GM20000 (cell line): ENCODE results near the gene HSPG2.
"Not testable (repeated sequence)": the region's sequence is repeated elsewhere in the genome, so short reads cannot be mapped to it uniquely, and the experiment has no call there.

ENCODE experiments used
- DNase-seq: peaks from one replicate; pipeline ENCODE4 v3.0.0; 2012; ENCODE audit warnings: low spot score
- TF ChIP-seq, protein P1 (sequence below): IDR thresholded peaks from 2 replicates; pipeline ENCODE4 v1.5.1; 2012; ENCODE audit warnings: mild to moderate bottlenecking, control low read depth; ENCODE audit errors: extremely low read depth, missing control alignments

Gene HSPG2

DNA sequence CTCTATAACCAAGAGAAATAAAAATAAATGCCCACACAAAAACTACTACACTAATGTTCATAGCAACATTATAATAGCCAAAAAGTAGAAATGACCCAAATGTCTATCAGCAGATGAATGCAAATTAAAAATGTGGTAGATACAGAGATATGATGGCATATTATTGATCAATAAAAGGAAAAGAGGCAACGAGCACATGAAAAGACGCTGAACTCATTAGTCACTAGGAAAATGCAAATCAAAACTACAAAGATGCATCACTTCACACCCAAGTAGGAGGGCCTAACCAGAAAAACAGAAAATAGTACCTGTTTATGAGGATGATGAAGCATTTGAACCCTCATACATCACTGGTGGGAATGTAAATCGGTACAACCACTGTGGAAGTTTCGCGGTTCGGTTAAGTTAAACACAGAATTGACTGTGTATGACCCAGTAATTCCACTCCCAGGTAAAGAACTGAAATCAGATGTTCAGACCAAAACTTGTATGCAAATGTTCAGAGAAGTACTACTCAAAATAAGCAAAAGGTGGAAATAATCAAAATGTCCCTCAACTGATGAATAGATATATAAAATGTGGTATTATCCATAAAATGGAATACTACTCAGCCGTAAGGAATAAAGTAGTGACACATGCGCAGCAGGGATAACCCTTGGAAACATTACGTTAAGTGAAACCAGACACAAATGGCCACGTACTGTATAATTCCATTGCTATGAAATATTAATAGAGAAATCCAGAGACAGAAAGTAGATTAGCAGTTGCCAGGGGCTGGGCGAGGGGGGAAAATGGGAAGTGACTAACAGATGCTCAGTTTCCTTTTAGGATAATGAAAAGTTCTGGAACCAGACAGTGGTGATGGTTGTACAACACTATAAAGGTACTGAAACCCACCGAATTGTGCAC lies 157.2 kb downstream of the HSPG2 start:
- peak; percentile 38 for DNase-seq
- TF ChIP-seq, protein P1, sequence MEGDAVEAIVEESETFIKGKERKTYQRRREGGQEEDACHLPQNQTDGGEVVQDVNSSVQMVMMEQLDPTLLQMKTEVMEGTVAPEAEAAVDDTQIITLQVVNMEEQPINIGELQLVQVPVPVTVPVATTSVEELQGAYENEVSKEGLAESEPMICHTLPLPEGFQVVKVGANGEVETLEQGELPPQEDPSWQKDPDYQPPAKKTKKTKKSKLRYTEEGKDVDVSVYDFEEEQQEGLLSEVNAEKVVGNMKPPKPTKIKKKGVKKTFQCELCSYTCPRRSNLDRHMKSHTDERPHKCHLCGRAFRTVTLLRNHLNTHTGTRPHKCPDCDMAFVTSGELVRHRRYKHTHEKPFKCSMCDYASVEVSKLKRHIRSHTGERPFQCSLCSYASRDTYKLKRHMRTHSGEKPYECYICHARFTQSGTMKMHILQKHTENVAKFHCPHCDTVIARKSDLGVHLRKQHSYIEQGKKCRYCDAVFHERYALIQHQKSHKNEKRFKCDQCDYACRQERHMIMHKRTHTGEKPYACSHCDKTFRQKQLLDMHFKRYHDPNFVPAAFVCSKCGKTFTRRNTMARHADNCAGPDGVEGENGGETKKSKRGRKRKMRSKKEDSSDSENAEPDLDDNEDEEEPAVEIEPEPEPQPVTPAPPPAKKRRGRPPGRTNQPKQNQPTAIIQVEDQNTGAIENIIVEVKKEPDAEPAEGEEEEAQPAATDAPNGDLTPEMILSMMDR = no peak

DNA sequence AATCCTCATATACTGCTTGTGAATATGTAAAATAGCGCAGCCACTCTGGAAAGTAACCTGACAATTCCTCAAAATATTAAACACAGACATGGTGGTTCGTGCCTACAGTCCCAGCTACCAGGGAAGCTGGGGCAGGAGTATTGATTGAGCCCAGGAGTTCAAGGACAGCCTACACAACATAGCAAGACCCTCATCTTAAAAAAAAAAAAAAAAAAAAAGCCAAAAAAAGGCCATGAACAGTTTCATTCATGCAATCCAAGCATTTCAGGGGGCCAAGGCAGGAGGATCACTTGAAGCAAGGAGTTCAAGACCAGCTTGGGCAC lies 158.7 kb downstream of the HSPG2 start:
- TF ChIP-seq, protein P1 = no peak

GRCh38 chr1:21776925-21777324 lies 160.2 kb downstream of the HSPG2 start:
- not testable (repeated sequence) for DNase-seq

More for the DNA sequence above, 158.7 kb downstream of the HSPG2 start:
- DNase-seq = no peak

- no peak for DNase-seq
- TF ChIP-seq, protein P1 = no peak
Measured at GRCh38 chr1:21775985-21776562, 161.0 kb downstream of the HSPG2 start.

DNA sequence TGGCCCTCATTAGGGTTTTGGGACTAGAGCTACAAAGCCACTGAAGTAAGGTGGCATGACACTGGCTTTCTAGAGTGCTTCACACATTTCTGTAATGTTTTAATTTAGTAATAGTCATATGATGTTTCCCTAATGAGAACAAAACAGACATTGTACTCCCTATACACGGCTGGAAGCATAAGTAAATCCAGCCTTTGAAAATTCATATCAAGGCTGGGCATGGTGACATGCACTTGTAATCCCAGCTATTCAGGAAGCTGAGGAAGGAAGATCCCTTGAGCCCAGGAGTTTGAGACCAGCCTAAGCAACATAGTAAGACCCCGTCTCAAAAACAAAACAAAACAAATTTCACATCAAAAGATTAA lies 161.6 kb downstream of the HSPG2 start:
- TF ChIP-seq, protein P1 = no peak
- no peak for DNase-seq

GRCh38 chr1:21774835-21775549 lies 162.1 kb downstream of the HSPG2 start:
- TF ChIP-seq, protein P1 = no peak
- DNase-seq = no peak

DNA sequence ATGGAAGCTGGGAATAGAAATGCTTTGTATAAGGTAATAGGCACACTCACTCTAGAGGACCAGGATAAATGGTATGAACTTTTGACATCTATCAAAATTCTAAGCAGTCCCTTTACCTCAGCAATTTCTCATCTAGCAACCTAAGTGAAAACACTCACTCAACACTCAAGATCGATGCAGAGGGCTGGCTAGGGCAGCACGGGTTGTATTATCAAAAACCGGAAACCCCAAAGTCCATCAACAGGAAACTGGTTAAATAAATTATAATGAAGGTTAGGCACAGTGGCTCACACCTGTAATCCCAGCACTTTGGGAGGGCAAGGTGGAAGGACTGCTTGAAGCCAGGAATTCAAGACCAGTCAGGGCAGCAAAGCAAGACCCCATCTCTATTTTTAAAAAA lies 163.5 kb downstream of the HSPG2 start:
- TF ChIP-seq, protein P1 = no peak
- DNase-seq = no peak
